ENCODE results near the gene MAPKAP1.

GRCh38 chr9:125433461-125434011, 273.5 kb downstream of the MAPKAP1 start:
- TF ChIP-seq POLR2AphosphoS5 (IDR thresholded peaks at IDR 0.05) (no peak), RAD21 (conservative IDR thresholded peaks at IDR 0.05) (no peak), CTCF (IDR thresholded peaks at IDR 0.05; ENCODE audit: poor library complexity, severe bottlenecking) (no peak), EZH2 (IDR thresholded peaks at IDR 0.05; ENCODE audit: borderline replicate concordance, insufficient read depth, low read length, poor library complexity, severe bottlenecking) (no peak), REST (IDR thresholded peaks at IDR 0.05; ENCODE audit: borderline replicate concordance) (no peak), MXI1 (conservative IDR thresholded peaks at IDR 0.05; ENCODE audit: poor library complexity, severe bottlenecking) (no peak), EP300 (conservative IDR thresholded peaks at IDR 0.05; ENCODE audit: poor library complexity, severe bottlenecking) (no peak), SMC3 (conservative IDR thresholded peaks at IDR 0.05; ENCODE audit: poor library complexity) (no peak), TAF1 (IDR thresholded peaks at IDR 0.05; ENCODE audit: low read depth) (no peak)
